GM18519 (cell line): ENCODE data around the gene PLCB4.

Experiments
- ATAC-seq: cut with Tn5 transposase; IDR thresholded peaks from one replicate; pipeline ENCODE4 v1.9.1; 2021; ENCODE audit warnings: mild to moderate bottlenecking, moderate library complexity; ENCODE audit not compliant: unreplicated experiment, low FRiP score

The PLCB4 gene

DNA sequence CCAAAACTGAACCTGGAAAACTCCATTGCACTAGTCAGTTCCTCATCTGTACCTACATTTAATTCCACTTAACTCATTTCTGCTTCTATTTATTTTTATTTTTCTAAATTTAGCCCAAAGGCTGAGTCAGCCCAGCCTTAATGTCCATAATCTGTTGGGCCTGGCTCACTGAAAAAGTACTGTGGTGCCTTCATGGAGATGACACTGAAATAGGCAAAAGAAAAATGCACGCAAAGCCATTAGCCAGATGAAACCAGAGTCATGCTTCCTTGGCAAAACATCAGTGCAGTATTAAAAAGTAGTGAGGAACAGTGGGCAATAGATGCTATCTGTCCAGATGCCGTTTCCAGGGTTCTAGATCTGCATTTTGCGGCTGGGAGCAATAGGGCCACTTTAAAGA lies 14.7 kb upstream of the PLCB4 start:
- ATAC-seq = no peak

DNA sequence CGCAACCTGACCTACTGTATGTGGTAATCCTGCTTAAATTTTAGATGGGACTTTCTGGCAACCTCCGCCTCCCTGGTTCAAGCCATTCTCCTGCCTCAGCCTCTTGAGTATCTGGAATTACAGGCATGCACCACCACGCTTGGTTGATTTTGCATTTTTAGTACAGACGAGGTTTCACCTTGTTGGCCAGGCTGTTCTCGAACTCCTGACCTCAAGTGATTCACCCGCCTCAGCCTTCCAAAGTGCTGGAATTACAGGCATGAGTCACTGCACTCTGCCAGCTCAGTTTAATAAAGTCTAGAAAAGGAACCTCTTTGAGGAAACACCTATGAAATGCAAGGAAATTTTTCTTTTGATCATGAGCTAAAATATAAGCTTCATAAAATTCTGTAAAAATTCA lies 9.0 kb upstream of the PLCB4 start:
- ATAC-seq = no peak

DNA sequence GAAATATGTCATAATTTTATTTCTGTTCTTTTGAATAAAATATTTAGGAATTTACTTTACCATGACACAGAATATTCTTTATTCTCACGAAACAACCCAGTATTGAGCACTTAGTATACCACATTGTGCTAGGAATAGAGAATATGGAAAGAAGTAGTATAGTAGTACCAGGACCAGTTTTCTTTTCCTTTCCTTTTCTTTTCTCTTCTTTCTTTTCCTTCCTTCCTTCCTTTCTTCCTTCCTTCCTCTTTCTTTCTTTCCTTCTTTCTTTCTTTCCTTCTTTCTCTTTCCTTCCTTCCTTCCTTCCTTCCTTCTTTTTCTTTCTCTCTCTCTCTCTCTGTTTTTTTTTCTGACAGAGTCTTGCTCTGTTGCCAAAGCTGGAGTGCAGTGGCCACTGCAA lies 7.5 kb upstream of the PLCB4 start:
- no peak for ATAC-seq

DNA sequence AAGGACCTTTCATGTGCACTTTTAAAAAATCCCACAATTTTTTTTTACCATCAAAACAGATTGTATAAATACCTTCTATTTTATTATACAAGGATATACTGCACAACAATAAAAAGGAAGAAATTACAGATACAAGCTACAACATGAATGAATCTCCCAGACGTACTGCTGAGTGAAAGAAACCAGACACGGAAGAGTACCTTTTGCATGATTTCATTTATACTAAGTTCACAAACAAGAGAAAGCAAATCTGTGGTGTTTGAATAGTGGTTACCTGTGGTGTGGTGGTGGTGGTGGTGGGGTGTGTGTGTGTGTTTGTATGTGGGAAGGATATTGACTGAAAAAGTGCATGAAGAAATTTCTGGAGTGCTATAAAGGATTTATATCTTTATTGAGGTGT lies 6.8 kb upstream of the PLCB4 start:
- ATAC-seq = no peak

DNA sequence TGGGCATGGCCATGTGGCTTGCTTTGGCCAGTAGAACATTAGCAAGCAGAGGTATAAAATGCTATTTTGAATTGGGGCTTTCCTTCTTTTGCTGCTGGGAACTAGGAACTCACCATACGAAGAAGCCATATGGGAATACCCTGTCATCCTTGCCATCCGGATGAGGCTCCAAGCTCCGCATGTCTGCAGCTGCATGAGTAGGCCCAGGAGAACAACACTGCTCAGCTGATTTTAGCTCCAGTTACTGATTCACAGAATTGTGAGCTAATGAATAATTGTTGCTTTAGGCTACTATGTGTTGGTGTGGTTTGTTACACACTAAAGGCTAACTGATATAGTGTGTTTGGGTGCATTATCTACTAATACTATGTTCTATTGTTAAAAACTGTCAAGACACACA lies 2.7 kb upstream of the PLCB4 start:
- no peak for ATAC-seq

DNA sequence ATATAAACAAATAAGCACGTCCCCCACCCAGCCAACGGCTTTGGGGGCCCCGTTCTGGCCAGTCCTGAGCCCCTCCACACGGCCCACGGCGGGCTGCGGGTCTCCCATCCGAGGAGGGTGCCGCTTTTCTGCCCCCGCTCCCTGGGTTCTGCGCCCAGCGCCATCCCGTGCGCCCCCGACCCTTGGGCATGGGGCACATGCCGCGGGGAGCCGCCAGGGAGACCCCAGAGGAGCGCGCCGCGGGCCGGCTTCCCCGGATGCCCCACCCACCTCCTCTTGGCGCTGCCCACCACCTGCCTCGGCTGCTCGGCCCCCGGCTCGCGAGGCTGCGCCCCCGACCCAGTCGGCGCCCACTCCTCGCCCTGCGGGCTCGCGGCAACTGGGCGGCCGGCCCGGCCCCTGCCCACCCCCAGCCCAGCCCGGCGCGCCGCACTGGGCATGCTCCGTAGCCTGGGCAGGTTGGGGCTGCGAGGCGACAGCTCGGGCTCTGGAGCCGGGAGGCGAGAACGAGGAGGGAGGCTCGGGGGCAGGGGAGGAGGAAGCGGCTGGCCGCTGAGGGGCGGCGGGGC lies 570 bp upstream of the PLCB4 start:
- ATAC-seq = no peak

DNA sequence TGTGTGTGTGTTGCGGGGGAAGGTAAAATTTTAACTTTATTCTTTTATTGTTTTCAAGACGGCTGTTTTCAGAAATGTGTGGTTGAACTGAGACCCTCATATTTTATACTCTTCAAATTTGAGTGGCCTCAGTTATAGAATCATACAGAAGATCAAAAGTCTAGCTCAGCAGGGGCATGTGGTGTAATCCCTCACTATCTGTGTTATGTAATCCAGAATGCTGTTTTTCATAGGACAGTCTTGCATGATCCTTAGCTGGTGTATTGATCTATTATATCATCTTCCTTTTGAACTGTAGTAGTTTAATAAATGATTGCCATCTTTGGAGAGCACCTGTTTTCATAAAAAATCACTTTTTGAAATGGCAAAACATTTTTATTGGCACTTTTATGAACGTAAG lies 1.4 kb downstream of the PLCB4 start:
- ATAC-seq = no peak

DNA sequence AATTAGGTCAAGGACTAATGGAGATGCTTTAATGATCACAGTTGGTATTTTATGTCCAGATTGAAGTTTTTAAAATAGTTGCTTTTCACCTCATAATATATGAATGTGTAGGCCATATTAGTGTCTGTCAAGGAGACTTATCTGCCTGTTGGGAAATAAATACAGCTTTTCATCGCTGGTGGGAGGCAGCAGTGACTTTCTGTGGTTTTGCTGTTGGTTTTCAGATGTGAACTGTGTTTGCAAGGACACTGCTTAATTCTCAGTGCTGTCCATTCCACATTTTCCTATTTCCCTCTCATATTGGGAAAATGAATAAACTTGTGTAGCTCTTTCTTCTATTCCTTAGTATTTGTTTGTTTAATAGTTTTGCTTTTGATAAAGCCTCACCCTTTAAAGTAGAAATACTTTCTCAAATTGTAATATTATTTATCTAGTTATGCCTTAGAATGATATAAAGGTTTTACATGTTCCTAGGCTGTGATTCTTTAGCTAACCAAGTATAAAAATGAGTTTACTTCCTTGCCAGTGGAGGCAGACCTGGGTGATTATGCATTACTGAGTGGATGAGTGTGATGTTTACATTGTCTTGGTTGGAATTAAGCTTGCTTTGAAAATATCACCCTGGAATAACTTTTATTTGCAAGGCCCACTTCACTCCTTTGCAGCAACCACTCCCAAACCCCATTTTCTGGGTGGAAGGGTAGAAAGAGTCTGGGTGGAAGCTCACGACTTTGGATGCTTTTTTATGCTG lies 3.3 kb downstream of the PLCB4 start:
- no peak for ATAC-seq

DNA sequence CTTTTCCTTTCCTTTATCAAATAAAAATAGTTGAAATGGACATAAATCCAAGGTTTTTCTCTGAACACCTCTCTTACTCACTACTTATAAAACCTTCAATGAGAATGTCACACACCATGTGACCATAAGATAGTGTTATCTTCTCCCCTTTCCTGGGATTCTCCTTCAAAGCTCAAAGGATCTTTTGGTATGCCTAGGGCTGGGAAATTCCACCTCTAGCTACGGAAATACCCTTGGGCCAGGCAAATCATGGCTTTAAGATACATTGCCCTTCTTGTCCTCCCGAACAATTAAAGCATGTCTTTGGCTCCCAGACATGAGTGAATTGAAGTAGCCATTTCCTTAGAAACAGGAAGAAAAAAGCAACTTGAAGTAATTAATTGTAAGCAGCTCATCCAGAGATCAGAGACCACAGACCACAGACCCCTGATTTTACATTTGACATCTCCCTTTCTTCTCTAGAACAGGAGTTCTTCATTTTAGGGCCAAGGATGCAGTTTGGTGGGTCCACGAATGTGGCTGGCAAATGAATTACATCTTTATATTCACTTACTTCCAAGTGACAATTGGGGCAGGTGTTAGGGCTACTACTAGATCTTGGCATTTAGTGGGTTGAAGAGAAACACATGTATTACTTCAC lies 4.1 kb downstream of the PLCB4 start:
- no peak for ATAC-seq

DNA sequence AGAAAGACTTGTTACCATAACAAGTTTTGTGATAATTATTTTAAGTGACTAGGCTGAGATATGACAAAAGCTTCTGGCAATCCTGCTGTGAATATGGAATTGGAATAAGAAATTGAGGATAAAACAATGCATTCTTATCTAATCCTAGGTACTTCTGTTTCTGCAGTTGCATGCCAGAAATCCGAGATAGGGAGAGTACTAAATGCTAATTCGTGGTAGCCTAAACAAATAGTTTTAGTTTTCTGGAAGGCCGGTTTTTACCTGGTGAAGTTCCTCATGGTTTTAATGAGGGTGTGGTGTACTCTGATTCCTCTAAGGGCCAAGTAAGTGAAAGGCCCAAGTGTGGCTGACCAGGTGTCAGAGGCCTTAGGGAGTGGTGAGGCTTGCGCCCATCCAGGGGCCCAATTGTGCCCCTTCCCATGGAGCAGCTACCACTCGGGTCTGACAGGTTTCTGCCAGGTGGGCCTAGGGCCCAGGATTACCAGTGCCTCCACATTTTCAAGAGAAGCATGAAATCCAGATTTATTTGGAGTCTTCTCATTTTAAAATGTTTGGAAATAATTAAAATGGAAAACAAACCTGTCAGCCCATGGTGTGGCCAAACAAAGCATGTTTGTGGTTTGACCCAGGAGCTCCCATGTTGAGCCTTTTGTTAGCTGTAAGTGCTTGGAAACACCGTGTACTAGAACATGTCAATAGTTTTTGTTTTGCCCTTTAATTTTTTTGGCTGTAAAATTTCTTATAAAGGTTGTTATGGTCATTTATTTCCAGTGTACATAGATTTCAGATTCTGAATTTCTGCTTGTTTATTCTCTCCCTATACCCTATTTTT lies 6.6 kb downstream of the PLCB4 start:
- no peak for ATAC-seq

DNA sequence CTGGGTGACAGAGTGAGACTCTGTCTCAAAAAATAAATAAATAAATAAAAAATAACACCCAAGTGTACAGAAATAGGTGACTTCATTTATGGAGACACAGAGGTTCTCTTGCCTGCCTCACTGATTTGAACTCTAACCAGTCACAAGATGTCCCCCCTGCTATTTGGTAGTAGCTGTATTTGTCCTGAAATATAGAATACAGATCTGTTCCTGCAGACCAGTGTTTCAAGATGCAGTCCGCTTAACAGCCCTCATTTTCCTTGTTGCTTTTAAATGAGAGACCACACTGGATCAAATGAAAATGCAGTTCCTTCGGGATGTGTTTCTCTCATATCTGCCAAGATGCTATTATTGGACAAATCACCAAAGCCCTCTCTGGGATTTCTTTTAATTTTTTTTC lies 7.6 kb downstream of the PLCB4 start:
- no peak for ATAC-seq

DNA sequence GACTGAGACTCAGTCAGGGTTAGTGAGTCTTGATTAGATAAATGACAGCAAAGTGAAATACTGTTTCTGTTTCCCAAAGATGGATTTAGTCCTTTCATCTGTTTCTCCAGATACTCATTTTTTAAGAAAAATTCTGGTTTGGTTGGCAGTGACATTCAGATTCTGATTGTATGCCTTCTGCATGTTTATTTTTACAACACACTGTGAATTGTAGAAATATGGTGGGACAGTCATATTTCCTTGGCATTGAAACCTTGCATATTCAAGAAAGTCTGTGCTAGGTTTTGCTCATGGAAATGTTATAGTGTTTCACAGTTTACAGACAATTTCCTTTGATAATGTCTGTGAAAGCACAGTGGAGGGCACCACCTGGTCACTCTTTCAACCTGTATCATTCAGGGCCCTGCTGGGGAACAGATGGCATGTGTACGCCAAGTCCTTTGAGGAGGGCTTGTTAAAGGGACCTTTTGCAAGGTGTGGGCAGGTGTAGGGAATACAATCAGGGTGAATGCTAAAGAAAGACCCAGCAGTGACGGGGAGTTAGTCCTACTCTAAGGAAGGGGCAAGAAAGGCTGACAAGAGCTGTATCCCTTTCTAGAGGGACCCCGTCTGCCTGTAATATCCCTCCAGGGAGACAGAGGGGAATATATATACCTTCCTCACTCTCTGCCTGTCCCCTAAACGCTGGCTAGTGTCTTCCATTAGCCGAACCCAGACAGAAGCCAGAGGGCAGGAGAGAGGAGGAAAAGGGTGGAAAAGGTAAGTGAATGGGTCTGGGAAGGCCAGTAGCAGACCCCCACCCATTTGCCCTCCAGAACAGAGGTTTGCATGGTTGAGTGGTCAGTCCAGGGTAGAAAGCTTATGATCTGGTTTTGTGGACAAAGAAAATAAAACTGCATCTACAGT lies 10.2 kb downstream of the PLCB4 start:
- no peak for ATAC-seq

DNA sequence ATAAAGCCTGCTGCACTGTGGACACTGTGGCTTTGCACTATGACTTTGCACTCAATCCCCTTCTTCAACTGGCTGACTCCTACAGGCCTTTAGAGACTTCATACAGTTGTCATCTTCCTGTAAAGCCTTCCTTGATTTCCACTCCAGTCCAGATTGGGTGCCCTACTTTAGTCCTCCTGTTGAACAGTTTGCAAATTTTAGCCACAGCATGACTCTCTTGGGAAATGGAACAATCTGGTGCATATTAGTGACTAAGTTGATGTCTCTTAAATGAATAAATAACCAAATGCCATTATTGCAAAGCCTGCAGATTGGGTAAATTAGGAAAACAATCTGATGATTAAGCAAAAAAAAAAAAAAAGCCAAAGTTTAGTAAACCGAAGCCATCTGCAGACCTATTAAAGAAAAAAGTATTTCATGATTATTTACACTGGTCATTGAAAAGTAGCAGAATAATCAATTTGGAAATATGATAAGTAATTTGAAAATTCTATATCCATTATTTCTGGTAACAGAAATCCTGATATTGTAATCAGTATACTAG lies 12.6 kb downstream of the PLCB4 start:
- no peak for ATAC-seq

DNA sequence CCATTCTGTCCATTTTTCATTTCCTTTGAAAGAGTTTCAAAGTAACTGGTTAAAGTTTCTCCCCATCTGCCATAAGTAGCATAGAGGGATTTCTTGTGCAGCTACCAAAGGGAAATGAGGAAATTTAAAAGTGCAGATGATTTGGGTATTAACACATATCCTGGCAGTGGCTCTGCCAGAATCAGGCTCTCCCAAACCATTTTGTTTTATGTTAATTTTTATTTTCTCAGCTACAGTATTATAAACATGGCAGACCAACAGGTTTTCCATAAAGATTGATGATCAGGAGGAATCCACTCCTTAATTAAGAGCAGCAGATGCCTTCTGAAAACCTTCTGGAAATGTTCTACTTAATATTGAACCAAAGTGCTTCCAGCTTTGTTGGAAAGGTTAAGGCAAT lies 13.9 kb downstream of the PLCB4 start:
- no peak for ATAC-seq

DNA sequence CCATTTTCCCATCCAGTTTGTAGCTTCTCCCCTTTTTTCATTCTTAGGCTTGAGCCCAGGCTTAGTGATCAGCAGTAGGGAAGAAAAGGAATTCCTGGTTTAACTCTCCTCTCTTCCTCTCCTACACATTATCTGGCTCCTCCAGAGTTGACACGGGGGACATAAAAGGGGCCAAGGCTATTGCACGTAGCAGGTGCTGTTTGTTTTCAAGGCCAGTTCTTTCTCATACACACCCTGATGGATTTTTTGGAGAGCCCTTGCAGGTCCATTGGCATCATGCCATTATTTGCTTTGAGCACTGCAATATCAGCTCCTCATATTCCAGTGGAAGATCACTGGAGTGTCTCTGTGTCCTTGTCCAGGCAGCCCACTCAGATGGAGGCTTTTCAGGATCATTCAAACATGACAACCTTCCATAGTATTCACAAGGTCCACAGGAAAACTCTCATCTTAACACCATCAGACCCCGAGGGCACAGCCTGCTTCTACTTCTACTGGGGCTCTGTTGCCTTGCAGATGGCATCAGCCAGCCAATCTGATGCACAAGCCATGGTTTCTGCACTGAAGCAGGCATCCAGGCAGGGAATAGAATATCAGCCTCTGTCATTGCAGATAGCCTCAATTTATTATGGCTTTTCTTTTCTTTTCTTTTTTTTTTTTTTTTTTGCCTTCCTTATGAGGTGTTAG lies 18.8 kb downstream of the PLCB4 start:
- ATAC-seq = no peak

DNA sequence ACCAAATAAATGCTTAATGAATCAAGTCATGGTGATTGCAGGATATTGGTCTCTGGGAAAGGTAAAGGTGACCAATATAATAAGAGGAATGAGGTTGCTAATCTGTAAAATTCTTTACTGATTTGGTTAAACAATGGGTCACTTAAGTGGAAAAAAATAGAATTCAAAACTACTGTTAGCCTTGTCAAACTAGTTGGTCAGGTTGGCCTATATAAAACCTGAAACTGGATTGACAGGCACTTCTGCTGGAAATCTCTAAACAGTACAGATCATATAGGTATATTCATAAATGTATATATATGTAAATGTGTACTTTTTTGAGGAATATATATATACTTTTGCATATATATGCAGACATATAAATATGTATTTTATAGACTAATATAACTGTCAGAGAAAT lies 19.7 kb downstream of the PLCB4 start:
- ATAC-seq = no peak

DNA sequence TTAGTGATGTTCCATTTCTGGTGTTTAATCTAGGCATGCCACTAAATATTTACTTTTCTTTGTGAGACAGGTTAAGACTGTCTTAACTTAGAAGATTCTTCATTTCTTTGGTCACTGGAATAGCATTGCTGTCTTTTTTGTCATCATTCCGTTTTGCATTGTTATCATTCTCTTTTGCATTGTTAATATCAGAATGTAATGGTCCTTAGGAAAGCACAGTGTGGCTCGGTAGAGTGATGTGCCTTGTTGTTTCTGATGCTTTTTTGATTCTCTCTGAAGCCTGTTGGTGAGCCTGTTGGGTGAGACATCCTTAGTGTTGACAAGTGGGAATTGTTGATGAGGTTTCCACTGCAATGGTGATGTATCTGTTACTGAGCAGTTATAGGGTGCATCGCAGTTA lies 23.2 kb downstream of the PLCB4 start:
- ATAC-seq = no peak

DNA sequence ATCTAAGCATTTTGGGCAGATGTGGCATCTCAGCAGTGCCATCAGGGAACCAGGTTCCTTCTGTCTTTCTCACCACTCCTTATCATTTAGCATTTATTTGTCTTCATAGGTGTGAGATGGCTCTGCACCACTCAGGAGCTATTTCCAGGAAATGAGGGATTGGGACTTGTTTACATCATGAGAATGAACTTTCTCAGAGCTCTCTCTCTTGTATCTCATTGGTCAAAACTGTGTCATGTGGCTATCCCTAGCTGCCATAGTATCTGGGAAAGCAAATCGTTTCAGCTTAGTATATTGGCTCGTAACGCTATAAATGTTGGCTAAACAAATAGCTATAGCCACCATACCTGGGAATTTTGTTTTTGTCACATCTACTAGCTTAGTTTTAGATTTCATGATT lies 23.8 kb downstream of the PLCB4 start:
- no peak for ATAC-seq

DNA sequence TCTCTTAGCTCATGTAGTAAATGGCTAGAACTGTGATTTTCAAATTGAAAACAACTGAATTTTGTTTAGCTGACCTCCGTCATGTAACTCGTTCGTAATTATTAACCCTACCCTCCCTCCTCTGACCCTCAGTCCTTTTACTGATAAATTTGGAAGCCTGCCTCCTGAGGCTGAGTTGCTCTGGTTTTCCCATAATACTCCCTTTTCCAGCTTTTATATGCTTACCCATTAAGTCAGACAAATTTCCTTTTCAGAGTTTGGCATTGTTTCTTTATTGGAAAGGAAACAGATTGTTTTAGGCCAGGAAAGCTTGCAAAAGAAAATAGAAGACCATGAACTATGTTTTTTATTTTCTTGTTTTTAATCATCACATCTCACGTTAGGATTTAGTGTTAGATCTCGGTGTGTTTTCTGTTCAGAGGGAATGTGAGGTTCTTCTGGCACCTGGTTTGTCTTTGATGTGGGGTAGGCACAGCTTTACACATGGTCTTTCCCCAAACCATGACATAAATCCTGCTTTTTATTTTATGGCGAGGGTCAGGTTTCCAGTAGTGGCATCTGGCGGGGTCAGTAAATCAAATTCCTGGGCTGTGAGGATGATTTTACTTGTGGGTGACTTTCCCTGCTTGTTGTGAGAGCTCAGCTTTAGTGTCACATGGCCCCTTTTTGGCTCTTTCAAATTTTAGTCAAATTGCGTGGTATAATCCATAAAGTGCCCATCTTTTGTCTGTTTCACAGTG lies 24.5 kb downstream of the PLCB4 start:
- no peak for ATAC-seq
